Parathyroid adenoma (tissue), 2 donors: Measurements from ENCODE around the gene POC1A.

Experiments used
- H2AFZ ChIP-seq: fragments of 300-600 bp; sonication (generic); one replicate; pipeline ENCODE4 v1.7.0; 2017; ENCODE audit warnings: antibody characterized with exemption, mild to moderate bottlenecking
- H3K27ac ChIP-seq: fragments of 300-600 bp; sonication (generic); one replicate; pipeline ENCODE4 v1.7.0; 2017
- H3K27me3 ChIP-seq: fragments of 300-600 bp; sonication (generic); one replicate; pipeline ENCODE4 v1.7.0; 2017; ENCODE audit warnings: low read length; ENCODE audit not compliant: control insufficient read depth, insufficient read depth
- H3K36me3 ChIP-seq: fragments of 300-600 bp; sonication (generic); one replicate; pipeline ENCODE4 v1.7.0; 2017; ENCODE audit warnings: low read length; ENCODE audit not compliant: control insufficient read depth, insufficient read depth
- H3K4me1 ChIP-seq: fragments of 300-600 bp; sonication (generic); one replicate; pipeline ENCODE4 v1.7.0; 2017; ENCODE audit warnings: control low read depth
- H3K4me2 ChIP-seq: fragments of 300-600 bp; sonication (generic); one replicate; pipeline ENCODE4 v1.7.0; 2017; ENCODE audit warnings: low read length
- H3K4me3 ChIP-seq: fragments of 300-600 bp; sonication (generic); one replicate; pipeline ENCODE4 v1.7.0; 2017; ENCODE audit warnings: low read depth, low read length
- H3K79me2 ChIP-seq: fragments of 300-600 bp; sonication (generic); one replicate; pipeline ENCODE4 v1.7.0; 2017; ENCODE audit warnings: control low read depth
- H3K9ac ChIP-seq: fragments of 300-600 bp; sonication (generic); one replicate; pipeline ENCODE4 v1.7.0; 2017; ENCODE audit warnings: mild to moderate bottlenecking
- H3K9me3 ChIP-seq: fragments of 300-600 bp; sonication (generic); one replicate; pipeline ENCODE4 v1.7.0; 2017; ENCODE audit warnings: low read length; ENCODE audit not compliant: control insufficient read depth
- TF ChIP-seq, protein P1 (sequence below): fragments of 300-600 bp; sonication (generic); IDR thresholded peaks from one replicate; pipeline ENCODE4 v1.7.0; 2017; ENCODE audit warnings: antibody characterized with exemption, mild to moderate bottlenecking
- donor health status: primary hyperparathyroidism.

POC1A gene

DNA sequence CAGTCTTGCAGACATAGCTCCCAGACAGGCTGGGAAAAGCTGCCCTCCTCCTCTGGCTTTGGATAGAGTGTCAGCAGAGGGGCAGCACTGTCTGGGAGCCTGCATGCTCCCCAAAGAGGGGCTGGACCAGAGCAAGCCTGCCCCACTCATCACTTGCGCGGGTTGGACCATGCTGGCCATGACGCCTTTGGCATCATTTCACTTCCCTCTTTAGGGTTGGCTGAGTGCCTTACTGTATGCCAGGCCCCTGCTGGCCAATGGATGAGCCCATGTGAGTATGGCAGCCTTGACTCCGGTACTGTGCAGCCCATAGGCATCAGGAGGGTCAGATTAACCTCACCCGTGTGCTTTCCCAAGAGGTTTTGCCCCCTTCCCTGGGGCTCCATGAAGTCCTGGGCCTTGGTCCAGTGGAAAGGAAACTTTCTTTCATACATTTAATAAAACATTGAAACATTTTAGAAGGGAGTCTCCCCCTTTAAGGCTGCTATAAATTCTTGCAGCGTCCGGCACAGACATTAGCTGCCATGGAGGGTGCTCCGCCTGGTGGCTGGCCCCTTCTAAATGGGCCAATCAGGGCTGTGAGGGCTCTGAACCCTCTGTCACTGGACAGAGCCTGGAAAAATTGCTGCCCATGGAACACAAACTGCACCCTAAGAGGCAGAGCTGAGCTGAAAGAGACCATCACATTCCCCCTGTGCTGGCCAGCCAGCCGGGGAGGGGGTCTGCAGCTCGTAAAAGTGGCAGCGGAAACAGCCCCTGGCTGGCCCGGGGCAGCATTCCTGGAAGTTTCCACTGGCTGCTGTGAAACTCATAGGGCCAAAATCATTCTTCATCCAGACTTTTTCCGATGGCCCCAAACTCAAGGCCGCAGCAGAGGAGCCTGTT lies 77.1 kb downstream of the POC1A start:
- TF ChIP-seq, protein P1, sequence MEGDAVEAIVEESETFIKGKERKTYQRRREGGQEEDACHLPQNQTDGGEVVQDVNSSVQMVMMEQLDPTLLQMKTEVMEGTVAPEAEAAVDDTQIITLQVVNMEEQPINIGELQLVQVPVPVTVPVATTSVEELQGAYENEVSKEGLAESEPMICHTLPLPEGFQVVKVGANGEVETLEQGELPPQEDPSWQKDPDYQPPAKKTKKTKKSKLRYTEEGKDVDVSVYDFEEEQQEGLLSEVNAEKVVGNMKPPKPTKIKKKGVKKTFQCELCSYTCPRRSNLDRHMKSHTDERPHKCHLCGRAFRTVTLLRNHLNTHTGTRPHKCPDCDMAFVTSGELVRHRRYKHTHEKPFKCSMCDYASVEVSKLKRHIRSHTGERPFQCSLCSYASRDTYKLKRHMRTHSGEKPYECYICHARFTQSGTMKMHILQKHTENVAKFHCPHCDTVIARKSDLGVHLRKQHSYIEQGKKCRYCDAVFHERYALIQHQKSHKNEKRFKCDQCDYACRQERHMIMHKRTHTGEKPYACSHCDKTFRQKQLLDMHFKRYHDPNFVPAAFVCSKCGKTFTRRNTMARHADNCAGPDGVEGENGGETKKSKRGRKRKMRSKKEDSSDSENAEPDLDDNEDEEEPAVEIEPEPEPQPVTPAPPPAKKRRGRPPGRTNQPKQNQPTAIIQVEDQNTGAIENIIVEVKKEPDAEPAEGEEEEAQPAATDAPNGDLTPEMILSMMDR = no peak
- Histone ChIP-seq H3K4me1 (no peaks in the 10 kb centered on the region), H3K4me3 (no peak overlapping the region), H3K9ac (no peak overlapping the region), H3K4me2 (no peak overlapping the region), H2AFZ (no peak overlapping the region), H3K27me3 (no peaks in the 10 kb centered on the region), H3K79me2 (no peaks in the 10 kb centered on the region), H3K9me3 (no peaks in the 10 kb centered on the region), H3K36me3 (no peaks in the 10 kb centered on the region), H3K27ac (no peak overlapping the region)

DNA sequence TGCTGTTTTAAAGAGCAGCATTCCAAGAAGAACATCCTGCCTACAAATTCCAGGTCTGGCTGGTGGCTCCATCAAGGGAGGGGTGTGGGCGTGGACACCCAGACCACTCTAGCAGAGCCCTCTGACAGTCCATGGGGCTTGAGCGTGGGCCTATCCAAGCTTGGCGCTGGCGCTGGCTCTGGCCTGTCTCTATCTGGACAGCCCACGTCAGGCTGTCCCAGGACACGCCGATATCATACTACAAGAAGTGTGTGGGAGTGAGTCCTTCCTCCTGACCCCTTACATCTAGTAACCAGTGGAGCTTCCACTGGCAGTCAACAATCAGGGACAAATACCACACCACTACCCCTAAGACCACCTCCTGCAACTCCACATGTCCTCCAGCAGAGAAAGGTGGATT lies 80.7 kb downstream of the POC1A start:
- Histone ChIP-seq H3K4me1 (no peaks in the 10 kb centered on the region), H2AFZ (no peak overlapping the region), H3K4me2 (no peak overlapping the region), H3K27ac (no peak overlapping the region), H3K27me3 (no peaks in the 10 kb centered on the region), H3K9me3 (no peaks in the 10 kb centered on the region), H3K36me3 (no peaks in the 10 kb centered on the region), H3K4me3 (no peak overlapping the region), H3K9ac (no peak overlapping the region), H3K79me2 (no peaks in the 10 kb centered on the region)
- TF ChIP-seq, protein P1 = no peak

DNA sequence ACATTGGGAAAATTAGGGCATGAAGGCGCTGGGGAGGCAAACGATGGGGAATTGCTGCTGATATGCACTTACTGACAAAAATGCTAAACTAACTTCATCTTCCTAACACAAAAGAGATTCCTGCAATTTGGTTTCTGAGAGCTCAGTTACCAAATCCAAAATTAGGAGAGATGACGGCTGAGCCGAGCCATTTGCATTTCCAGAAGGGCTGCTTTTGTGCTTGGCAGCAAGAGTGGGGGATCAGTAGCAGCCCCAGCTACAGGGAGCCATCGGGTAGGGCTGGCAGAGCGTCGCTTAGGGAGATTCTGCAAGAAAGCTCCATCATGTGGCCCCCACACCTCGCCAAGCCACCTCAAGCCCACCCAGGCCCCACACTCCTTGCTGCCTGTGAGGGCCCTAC lies 81.8 kb downstream of the POC1A start:
- no peak overlapping the region for H2AFZ ChIP-seq
- no peaks in the 10 kb centered on the region for H3K4me1 ChIP-seq
- H3K27ac ChIP-seq = no peak overlapping the region
- H3K36me3 ChIP-seq = no peaks in the 10 kb centered on the region
- H3K79me2 ChIP-seq = no peaks in the 10 kb centered on the region
- no peak overlapping the region for H3K9ac ChIP-seq
- TF ChIP-seq, protein P1 = no peak
- H3K4me3 ChIP-seq = no peak overlapping the region
- H3K27me3 ChIP-seq = no peaks in the 10 kb centered on the region
- no peaks in the 10 kb centered on the region for H3K9me3 ChIP-seq
- H3K4me2 ChIP-seq = no peak overlapping the region

DNA sequence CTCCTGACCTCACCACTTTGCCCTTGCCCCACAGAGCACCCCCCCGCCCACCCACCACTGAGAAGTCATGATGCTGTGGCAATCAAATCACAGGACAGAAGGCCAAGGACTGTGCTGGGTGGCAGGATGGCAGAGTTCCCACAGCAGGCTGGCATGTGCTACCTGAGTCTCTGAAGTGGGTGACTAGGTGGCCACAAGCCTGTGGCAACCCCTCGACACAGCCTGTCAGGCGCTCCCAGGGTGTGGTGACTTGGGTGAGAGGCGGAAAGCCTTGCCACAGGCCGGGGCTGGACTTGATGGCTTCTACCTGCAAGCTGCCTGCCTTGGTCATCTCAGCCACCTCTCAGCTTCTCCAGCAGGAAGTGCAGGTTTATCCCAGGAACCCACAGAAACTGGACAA lies 82.2 kb downstream of the POC1A start:
- H3K4me2 ChIP-seq = no peak overlapping the region
- H3K9me3 ChIP-seq = no peaks in the 10 kb centered on the region
- H3K4me1 ChIP-seq = no peaks in the 10 kb centered on the region
- TF ChIP-seq, protein P1 = no peak
- no peak overlapping the region for H3K27ac ChIP-seq
- H3K36me3 ChIP-seq = no peaks in the 10 kb centered on the region
- no peaks in the 10 kb centered on the region for H3K79me2 ChIP-seq
- H3K27me3 ChIP-seq = no peaks in the 10 kb centered on the region
- no peak overlapping the region for H3K4me3 ChIP-seq
- no peak overlapping the region for H2AFZ ChIP-seq
- no peak overlapping the region for H3K9ac ChIP-seq
